HL-60 (cell line): ENCODE data around the gene SMIM14.

Source experiments
- CTCF ChIP-seq: IDR thresholded peaks from one replicate; pipeline ENCODE4 v1.5.1; 2011; ENCODE audit warnings: low read length, control low read depth, inconsistent platforms; ENCODE audit not compliant: insufficient read depth
- GABPA ChIP-seq: IDR thresholded peaks from 2 replicates; pipeline ENCODE4 v1.6.1; 2012; ENCODE audit warnings: low read depth
- POLR2AphosphoS5 ChIP-seq: IDR thresholded peaks from 2 replicates; pipeline ENCODE4 v1.6.1; 2012; ENCODE audit warnings: low read depth
- REST ChIP-seq: IDR thresholded peaks from 2 replicates; pipeline ENCODE4 v1.6.1; 2012; ENCODE audit warnings: low read depth; ENCODE audit not compliant: insufficient replicate concordance

GRCh38 chr4:39687014-39687413 lies 48.3 kb upstream of the SMIM14 start:
- no peak for TF ChIP-seq REST
- no peak for TF ChIP-seq CTCF
- TF ChIP-seq POLR2AphosphoS5: no peak
- TF ChIP-seq GABPA: no peak
